HepG2 (cell line): Measurements from ENCODE around the gene PTPN13. TPM values are rescaled to one million over a fixed set of nuclear protein-coding genes. Genes with fewer than 3 reads are reported as not detected.

Source experiments
- ATAC-seq: fragments of 200-7000 bp; cut with Tn5 transposase; 3 replicates; pipeline ENCODE4 v1.9.1; 2020; ENCODE audit warnings: mild to moderate bottlenecking, moderate library complexity
- BruUV-seq: library from RNA; stranded (reverse); fragments of 400-500 nt; replicated peaks from 2 replicates; lab custom pipeline; 2021; lab: Mats Ljungman, UMichigan
- CTCF ChIA-PET: fragments of 300-600 bp; formaldehyde crosslinking; extraction: SDS; loops from one replicate; lab custom pipeline; 2021; ENCODE audit warnings: low total read pairs, inconsistent platforms, low intra/inter-chr PET ratio; lab: Yijun Ruan, JAX
- POLR2A ChIA-PET: fragments of 350-600 bp; sonication (Branson Sonifier 250); formaldehyde crosslinking; loops from one replicate; lab custom pipeline; 2020; ENCODE audit warnings: antibody characterized with exemption, inconsistent platforms; lab: Yijun Ruan, JAX
- DNase-seq: peaks from one replicate; pipeline ENCODE4 v3.0.0-alpha.2; 2015; ENCODE audit warnings: low spot score
- FAIRE-seq: peaks from 3 replicates; lab custom pipeline; 2011; peaks lifted over from hg19 to GRCh38; lab: Jason Lieb, UNC
- H2AFZ ChIP-seq: one replicate; pipeline ENCODE4 v1.6.1; 2011; ENCODE audit warnings: low read length, inconsistent platforms
- H3K27ac ChIP-seq: fragments of 300-600 bp; 3 replicates; pipeline ENCODE4 v1.8.0; 2011; ENCODE audit warnings: mixed run types, mild to moderate bottlenecking, mixed read lengths, low read length, inconsistent platforms; ENCODE audit not compliant: insufficient read depth; ENCODE audit errors: extremely low read length
- H3K27me3 ChIP-seq, 2 experiments: fragments of 200-600 bp in 1 of 2; 2 replicates in 1 of 2; 3 replicates in 1 of 2; pipeline versions ENCODE4 v1.6.0 to v1.8.0; 2011; ENCODE audit warnings: low read length in 2 of 2, mild to moderate bottlenecking in 2 of 2, moderate library complexity in 2 of 2, inconsistent platforms in 1 of 2; ENCODE audit not compliant: insufficient read depth in 2 of 2, control insufficient read depth in 1 of 2
- H3K36me3 ChIP-seq, 2 experiments: fragments of 200-600 bp in 1 of 2; replicated peaks in 1 of 2; 2 replicates in 1 of 2; 3 replicates in 1 of 2; pipeline versions ENCODE4 v1.5.1 to v1.8.0; 2011; ENCODE audit warnings: low read length in 2 of 2, inconsistent platforms in 1 of 2; ENCODE audit not compliant: insufficient read depth in 2 of 2, control insufficient read depth in 1 of 2
- H3K4me1 ChIP-seq: 2 replicates; pipeline ENCODE4 v1.5.1; 2012; ENCODE audit warnings: low read length, inconsistent platforms; ENCODE audit not compliant: insufficient read depth
- H3K4me2 ChIP-seq: 2 replicates; pipeline ENCODE4 v1.6.0; 2011; ENCODE audit warnings: low read depth, low read length, inconsistent platforms
- H3K4me3 ChIP-seq, 3 experiments: fragments of 200-600 bp in 1 of 3; sonication (generic), shearing (Covaris generic) in 1 of 3; replicated peaks in 1 of 3; 2 replicates each; pipeline ENCODE4 v1.5.1; 2011 to 2016; ENCODE audit warnings: low read length in 3 of 3, inconsistent platforms in 2 of 3, low read depth in 2 of 3, mild to moderate bottlenecking in 2 of 3, control low read depth in 1 of 3, mixed read lengths in 1 of 3; ENCODE audit not compliant: insufficient read depth in 1 of 3
- H3K79me2 ChIP-seq: one replicate; pipeline ENCODE4 v1.6.1; 2011; ENCODE audit warnings: low read length, inconsistent platforms; ENCODE audit not compliant: insufficient read depth
- H3K9ac ChIP-seq: 2 replicates; pipeline ENCODE4 v1.6.0; 2011; ENCODE audit warnings: mild to moderate bottlenecking, low read depth, low read length, inconsistent platforms; ENCODE audit not compliant: insufficient read depth
- H3K9me3 ChIP-seq: 2 replicates; pipeline ENCODE4 v1.5.1; 2012; ENCODE audit warnings: mild to moderate bottlenecking, low read length
- H4K20me1 ChIP-seq: 2 replicates; pipeline ENCODE4 v1.6.0; 2011; ENCODE audit warnings: inconsistent platforms, mild to moderate bottlenecking, low read length, moderate library complexity; ENCODE audit not compliant: insufficient read depth
- E2F1 ChIP-seq: sonication (generic); formaldehyde crosslinking; IDR thresholded peaks from 2 replicates; pipeline ENCODE4 v1.5.0; 2020; ENCODE audit warnings: missing genetic modification reagents
- FOXC1 ChIP-seq: sonication (generic); formaldehyde crosslinking; IDR thresholded peaks from 2 replicates; pipeline ENCODE4 v1.8.0; 2022; ENCODE audit warnings: mild to moderate bottlenecking, missing genetic modification reagents, borderline replicate concordance
- FOXK1 ChIP-seq: sonication (generic); formaldehyde crosslinking; IDR thresholded peaks from 2 replicates; pipeline ENCODE4 v1.4.0; 2020; ENCODE audit warnings: low read depth, missing genetic modification reagents, borderline replicate concordance
- IRF1 ChIP-seq: sonication (generic); formaldehyde crosslinking; IDR thresholded peaks from 2 replicates; pipeline ENCODE4 v1.4.0; 2020; ENCODE audit warnings: low read depth, mild to moderate bottlenecking, missing genetic modification reagents
- KAT2B ChIP-seq: fragments of 150-350 bp; IDR thresholded peaks from 2 replicates; pipeline ENCODE4 v1.6.1; 2014; ENCODE audit warnings: low read depth, low read length, borderline replicate concordance
- KMT2A ChIP-seq: sonication (generic); formaldehyde crosslinking; IDR thresholded peaks from 2 replicates; pipeline ENCODE4 v1.4.0; 2020; ENCODE audit warnings: missing genetic modification reagents
- NFRKB ChIP-seq: fragments of 450-650 bp; IDR thresholded peaks from 2 replicates; pipeline ENCODE4 v1.6.1; 2017
- SATB2 ChIP-seq: sonication (generic); formaldehyde crosslinking; IDR thresholded peaks from 2 replicates; pipeline ENCODE4 v1.5.0; 2020; ENCODE audit warnings: missing genetic modification reagents
- TFAP4 ChIP-seq: sonication (generic); IDR thresholded peaks from 2 replicates; pipeline ENCODE4 v1.6.1; 2016; ENCODE audit warnings: low read depth, borderline replicate concordance
- XRCC5 ChIP-seq: fragments of 200-400 bp; formaldehyde crosslinking; optimal IDR thresholded peaks from 2 replicates; pipeline ENCODE3; 2017; ENCODE audit warnings: mild to moderate bottlenecking, low read length
- ZC3H13 ChIP-seq: sonication (generic); formaldehyde crosslinking; IDR thresholded peaks from 2 replicates; pipeline ENCODE4 v1.8.1; 2023; ENCODE audit warnings: mild to moderate bottlenecking, missing genetic modification reagents, moderate library complexity
- ZFP36 ChIP-seq: fragments of 150-350 bp; IDR thresholded peaks from 2 replicates; pipeline ENCODE4 v1.6.1; 2018; ENCODE audit warnings: borderline replicate concordance, low read length, low read depth; ENCODE audit not compliant: partially characterized antibody
- ZNF251 ChIP-seq: sonication (generic); formaldehyde crosslinking; IDR thresholded peaks from 2 replicates; pipeline ENCODE4 v1.9.0; 2021; ENCODE audit warnings: mild to moderate bottlenecking, missing genetic modification reagents
- ZNF468 ChIP-seq: sonication (generic); formaldehyde crosslinking; IDR thresholded peaks from 2 replicates; pipeline ENCODE4 v1.8.0; 2022; ENCODE audit warnings: mild to moderate bottlenecking, moderate library complexity, missing genetic modification reagents
- ZNF598 ChIP-seq: sonication (generic); formaldehyde crosslinking; IDR thresholded peaks from 2 replicates; pipeline ENCODE4 v1.5.1; 2020; ENCODE audit warnings: mild to moderate bottlenecking, missing genetic modification reagents, borderline replicate concordance
- ZNF639 ChIP-seq: conservative IDR thresholded peaks from 2 replicates; pipeline ENCODE4 v1.6.1; 2018; ENCODE audit warnings: missing genetic modification reagents
- ZNF674 ChIP-seq: sonication (generic); formaldehyde crosslinking; IDR thresholded peaks from 2 replicates; pipeline ENCODE4 v1.5.0; 2020; ENCODE audit warnings: low read depth, mild to moderate bottlenecking, missing genetic modification reagents
- ZNF878 ChIP-seq: sonication (generic); formaldehyde crosslinking; IDR thresholded peaks from 2 replicates; pipeline ENCODE4 v1.8.1; 2023; ENCODE audit warnings: mild to moderate bottlenecking, missing genetic modification reagents, moderate library complexity
- ZSCAN20 ChIP-seq: sonication (generic); formaldehyde crosslinking; IDR thresholded peaks from 2 replicates; pipeline ENCODE4 v1.4.0; 2020; ENCODE audit warnings: missing genetic modification reagents, mild to moderate bottlenecking, borderline replicate concordance
- WGBS: methylation state at CpG from one replicate; pipeline ENCODE4 v1.1.6; 2017; ENCODE audit warnings: low lambda C conversion rate; 5-methylcytosine and 5-hydroxymethylcytosine counted together
- in situ Hi-C: cut with HindIII; loops from 2 replicates; pipeline ENCODE4 v1.10.0; 2017; ENCODE audit warnings: low pct_unique_long_range_greater_than_20kb; ENCODE audit not compliant: extremely low pct_ligation_motif_present
- intact Hi-C: fragments of 100-400 bp; cut with micrococcal nuclease; formaldehyde crosslinking; loops from one replicate; pipeline ENCODE4 v1.10.0; 2022; ENCODE audit not compliant: unreplicated experiment
- polyA plus RNA-seq, 8 experiments: library from polyadenylated mRNA; depleted of rRNA in 3 of 8; stranded (reverse) in 7 of 8; unstranded in 1 of 8; fragments of >200 nt; fragmentation: Illumina TruSeq in 4 of 8; extraction: Trizol in 4 of 8; gene quantifications; 2 replicates each; pipeline versions ENCODE4 v1.2.1 to v1.2.3, GENCODE V29; 2011 to 2016; ENCODE audit warnings: low read depth in 4 of 8, missing spikeins in 1 of 8, mixed read lengths in 1 of 8; ENCODE audit not compliant: insufficient read depth in 1 of 8
- total RNA-seq, 5 experiments: library from RNA; depleted of rRNA; stranded (reverse); fragments of >200 nt; fragmentation: Illumina TruSeq; extraction: Trizol; gene quantifications; 2 replicates each; pipeline ENCODE4 v1.2.3, GENCODE V29; 2016; ENCODE audit warnings: low read depth in 1 of 5

The PTPN13 gene
- total and polyA plus RNA-seq, 2 of the 13 experiments (the other 11 are each of a cell fraction or from before 2014, with no cell fraction given) = not detected

- Histone ChIP-seq H4K20me1 (no peaks in the 10 kb centered on the region), H3K79me2 (no peaks in the 10 kb centered on the region), H2AFZ (no peak overlapping the region), H3K4me3 (no peak overlapping the region), H3K36me3 (no peaks in the 10 kb centered on the region), H3K9me3 (no peaks in the 10 kb centered on the region), H3K27ac (no peak overlapping the region), H3K27me3 (no peaks in the 10 kb centered on the region), H3K4me1 (no peaks in the 10 kb centered on the region), H3K4me2 (no peak overlapping the region), H3K9ac (no peak overlapping the region)
- POLR2A ChIA-PET = no interaction called here
- CTCF ChIA-PET = no interaction called here
- no TSS peak for BruUV-seq
- 1% methylated on average over 2 of the region's 2 CpGs for WGBS
- DNase-seq (no peak), ATAC-seq (no peak), FAIRE-seq (no peak)
- in situ Hi-C loops (no loop called here), intact Hi-C loops (no loop called here)
- TF ChIP-seq FOXC1 (CRISPR knock-in tag) (no peak), ZSCAN20 (CRISPR knock-in tag) (no peak), NFRKB (no peak), ZNF251 (CRISPR knock-in tag) (no peak), ZNF598 (CRISPR knock-in tag) (no peak), ZNF639 (CRISPR knock-in tag) (no peak), ZNF674 (CRISPR knock-in tag) (no peak), ZNF468 (CRISPR knock-in tag) (no peak), ZC3H13 (CRISPR knock-in tag) (no peak), KAT2B (no peak), E2F1 (CRISPR knock-in tag) (no peak), FOXK1 (CRISPR knock-in tag) (no peak), ZNF878 (CRISPR knock-in tag) (no peak), TFAP4 (no peak), SATB2 (CRISPR knock-in tag) (no peak), ZFP36 (no peak), IRF1 (CRISPR knock-in tag) (no peak), XRCC5 (no peak), KMT2A (CRISPR knock-in tag) (no peak)
These were observed 39.7 kb downstream of the PTPN13 start for GRCh38 chr4:86633854-86634253.
